Measurements from ENCODE around the gene ST3GAL3.
A peak's percentile ranks its signal among the peaks of the same experiment; 100 is the strongest.
"Not testable (repeated sequence)": the region's sequence is repeated elsewhere in the genome, so short reads cannot be mapped to it uniquely, and the experiment has no call there.

The ST3GAL3 gene

DNA sequence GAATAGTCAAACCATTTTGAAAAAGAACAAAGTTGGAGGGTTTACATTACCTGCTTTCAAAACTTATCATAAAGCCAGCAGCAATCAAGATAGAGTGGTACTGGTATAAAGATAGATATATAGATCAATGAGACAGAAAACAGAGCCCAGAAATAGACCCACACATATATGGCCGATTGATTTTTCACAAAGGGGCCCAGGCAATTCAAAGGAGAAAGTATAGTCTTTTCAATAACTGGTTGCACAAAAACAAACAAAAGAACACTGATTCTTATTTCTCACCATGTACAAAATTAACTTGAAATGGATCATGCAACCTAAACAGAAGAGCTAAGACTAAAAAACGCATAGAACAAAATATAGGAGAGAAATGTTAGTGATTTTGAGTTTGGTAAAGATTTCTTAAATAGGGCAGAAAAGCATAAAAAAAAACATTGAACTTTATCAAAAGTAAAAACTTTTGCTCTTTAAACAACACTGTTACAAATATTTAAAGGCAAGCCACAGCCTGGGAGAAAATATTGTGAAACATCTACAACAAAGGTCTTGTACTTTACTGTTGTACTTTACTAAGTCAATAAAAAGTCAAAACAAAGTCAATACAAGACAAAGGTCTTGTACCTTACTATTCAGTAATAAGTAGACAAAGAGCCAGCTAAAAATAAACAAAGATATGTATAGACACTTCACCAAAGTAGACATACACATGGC, 50.2 kb downstream of the ST3GAL3 start:
- DNase-seq, result no peak

DNA sequence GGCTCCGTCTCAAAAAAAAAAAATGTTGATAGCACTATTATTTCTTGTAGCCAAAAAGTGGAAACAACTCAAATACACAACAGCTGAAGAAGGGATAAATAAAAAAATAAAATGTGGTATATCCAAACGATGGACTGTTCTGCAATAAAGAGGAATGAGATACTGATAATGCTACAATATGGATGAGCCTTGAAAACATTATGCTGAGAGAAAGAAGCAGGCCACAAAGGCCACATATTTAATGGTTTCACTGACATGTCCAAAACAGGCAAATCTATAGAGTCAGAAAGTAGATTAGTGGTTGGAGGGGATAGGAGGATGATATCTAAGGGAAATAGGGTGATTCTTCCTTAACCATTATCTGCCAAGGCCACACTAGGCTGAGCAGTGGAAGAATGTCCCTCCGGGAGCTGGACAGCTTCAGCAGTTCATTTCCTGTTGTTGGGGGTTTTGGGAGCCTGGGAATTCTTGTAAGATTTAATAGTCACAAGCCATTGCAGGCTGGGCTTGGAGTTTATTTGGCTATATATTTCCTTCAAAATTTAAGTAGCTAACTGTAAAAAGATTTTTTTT, 53.5 kb downstream of the ST3GAL3 start:
- no peak for DNase-seq

- DNase-seq, result peak; percentile 5
Measured at GRCh38 chr1:43763497-43763973, 56.2 kb downstream of the ST3GAL3 start.

DNA sequence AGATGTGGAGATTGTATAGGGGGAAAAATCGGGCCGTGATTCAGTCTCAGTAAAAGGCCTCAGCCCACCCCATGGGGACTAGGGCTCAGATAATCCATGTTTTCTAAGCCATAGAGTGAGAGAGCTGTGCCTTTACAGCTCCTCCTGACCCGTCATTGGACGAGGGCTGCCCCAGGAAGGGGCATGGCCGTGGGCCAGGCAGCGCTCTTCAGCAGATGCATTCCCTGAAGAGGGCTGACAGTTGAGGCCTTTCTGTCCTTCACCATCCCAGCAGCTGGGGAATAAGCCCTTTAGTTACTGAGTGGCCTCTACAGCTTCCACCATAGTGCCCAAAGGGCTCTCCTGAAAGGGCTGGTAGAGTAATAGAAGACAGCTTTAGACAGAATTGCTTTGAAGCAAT, 57.2 kb downstream of the ST3GAL3 start:
- DNase-seq, result no peak

- no peak for DNase-seq
Measured at GRCh38 chr1:43766086-43766784, 58.9 kb downstream of the ST3GAL3 start.

DNA sequence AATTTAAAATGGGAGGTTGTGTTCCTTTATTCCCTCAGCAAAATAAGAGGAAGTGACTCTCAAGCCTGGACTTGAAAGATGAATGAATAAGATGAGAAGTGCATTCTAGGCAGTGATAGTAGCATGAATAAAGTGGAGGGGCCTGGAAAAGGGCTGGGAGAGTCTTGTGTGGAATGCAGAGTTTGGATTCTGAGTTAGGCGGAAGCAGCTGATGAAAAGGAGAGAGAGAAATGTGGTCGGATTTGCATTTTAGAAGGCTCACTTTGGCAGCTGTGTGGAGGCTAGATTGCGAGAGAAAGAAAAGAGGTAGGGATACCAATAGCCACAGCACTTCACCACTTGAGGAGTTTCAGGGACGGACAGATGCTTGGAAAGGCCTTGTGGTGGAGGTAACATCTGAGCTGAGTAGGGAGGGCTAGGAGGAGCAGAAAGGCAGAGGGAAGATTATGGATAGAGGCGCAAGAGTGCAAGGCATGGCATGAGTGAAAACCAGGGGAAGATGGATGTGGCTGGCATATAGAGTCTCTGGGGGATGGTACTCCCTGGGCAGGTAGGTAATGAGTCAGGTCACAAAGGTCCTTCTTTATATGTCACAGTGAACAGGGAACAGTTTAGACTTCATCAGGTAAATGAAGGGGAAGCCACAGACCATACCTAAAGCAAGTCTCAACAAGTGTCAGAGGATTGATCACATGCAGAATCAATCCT, 59.6 kb downstream of the ST3GAL3 start:
- no peak for DNase-seq

DNA sequence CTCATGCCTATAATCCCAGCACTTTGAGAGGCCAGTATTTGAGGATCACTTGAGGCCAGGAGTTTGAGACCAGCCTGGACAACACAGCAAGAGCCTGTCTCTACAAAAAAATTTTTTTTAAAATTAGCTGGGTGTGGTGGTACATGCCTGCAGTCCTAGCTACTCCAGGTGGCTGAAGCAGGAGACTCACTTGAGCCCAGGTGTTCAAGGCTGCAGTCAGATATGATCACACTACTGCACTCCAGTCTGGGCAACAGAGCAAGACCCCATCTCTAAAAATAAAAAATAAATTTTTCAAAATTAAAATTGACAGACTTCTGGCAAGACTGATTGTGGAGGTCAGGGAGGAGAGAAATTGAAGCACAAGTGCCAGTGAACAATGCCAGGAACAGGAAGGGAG, 60.8 kb downstream of the ST3GAL3 start:
- DNase-seq, result no peak

GRCh38 chr1:43769350-43769908, 62.1 kb downstream of the ST3GAL3 start:
- DNase-seq, result no peak

GRCh38 chr1:43770111-43770510, 62.8 kb downstream of the ST3GAL3 start:
- no peak for DNase-seq

DNA sequence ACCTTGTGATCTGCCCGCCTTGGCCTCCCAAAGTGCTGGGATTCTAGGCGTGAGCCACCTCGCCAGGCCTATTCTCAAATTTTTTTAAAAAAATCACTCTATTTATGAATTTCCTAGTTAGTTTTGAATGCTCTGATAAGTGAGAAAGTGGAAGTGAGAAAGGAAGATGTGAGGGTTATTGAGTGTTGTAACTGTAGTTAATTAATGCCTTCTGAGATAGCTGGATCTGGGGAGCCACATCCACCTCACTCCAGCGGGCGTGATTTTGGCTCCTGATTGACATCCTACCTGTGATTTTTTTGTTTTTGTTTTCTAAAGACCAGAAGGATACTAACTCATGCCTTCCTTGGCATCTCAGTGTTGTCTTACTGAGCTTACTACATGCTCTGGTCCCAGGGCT, 65.6 kb downstream of the ST3GAL3 start:
- DNase-seq, result no peak

- no peak for DNase-seq
Measured at GRCh38 chr1:43773821-43774220, 66.5 kb downstream of the ST3GAL3 start.

- DNase-seq, result no peak
Measured at GRCh38 chr1:43774359-43774758, 67.0 kb downstream of the ST3GAL3 start.

DNA sequence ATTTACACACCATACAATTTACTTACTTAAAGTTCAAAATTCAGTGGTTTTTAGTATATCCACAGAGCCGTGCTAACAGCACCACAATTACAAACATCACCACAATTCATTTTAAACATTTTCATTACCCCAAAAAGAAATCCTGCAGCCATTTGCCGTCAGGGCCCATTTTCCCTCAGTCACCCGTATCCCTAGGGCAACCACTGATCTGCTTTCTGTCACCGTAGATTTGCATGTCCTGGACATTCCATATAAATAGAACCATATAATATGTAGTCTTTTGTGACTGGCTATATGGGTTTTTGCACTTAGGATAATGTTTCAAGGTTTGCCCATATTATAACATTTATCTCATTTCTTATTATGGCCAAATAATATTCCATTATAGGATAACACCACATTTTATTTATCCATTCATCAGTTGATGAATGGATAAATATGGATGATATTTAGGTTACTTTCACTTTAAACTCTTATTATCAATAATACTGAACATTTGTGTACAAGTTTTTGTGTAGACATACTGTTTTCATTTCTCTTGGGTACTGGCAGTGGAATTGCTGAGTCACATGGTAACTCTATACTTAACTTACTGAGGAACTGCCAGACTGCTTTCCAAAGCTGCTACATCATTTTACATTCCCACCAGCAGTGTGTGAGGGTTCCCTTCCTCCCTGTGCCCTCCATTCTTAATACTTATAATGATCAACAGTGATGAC, 68.9 kb downstream of the ST3GAL3 start:
- no peak for DNase-seq

GRCh38 chr1:43777916-43778315, 70.6 kb downstream of the ST3GAL3 start:
- DNase-seq, result not testable (repeated sequence)

DNA sequence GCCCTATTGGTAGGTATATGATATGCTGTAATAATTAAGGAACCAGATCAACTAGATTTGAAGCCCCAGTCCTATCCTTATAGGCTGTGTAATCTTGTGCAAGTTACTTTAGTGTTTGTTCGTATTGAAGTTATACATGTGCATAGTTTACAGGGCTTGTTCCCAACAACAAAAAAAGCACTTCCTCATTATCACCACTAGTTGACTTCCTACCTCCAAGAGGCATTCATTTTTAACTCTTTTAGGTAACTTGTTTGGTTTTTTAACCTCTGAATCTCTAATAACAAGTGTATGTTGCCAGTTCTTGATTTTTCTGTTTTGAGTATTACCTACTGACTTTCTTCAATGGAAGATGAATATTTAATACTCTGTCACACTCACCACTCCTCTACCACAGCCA, 71.9 kb downstream of the ST3GAL3 start:
- DNase-seq, result no peak

DNA sequence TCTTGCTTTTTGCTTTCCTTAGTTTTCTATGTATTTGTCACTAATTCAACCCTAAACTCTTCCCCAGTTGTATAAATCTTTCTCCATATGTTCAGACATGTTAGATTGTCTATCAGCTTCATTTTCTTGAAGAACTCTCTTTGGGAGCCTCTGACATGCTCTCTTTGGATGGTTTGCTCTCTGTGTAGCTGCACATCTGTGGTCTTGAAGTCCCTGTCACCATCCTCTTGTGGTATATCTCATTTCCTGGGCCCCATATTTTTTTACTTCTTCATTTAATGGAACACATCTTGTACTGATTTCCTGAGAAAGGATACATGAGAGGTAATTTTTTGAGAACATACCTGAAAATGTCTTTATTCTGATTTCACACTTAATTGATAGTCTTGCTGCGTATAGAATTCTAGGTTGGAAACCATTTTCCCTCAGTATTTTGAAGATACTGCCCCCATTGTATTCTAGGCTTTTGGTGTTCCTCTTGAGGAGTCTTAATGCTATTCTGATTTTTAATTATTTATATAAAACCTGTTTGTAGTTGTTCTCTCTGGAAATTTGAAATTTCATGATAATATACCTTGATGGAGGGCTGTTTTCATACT, 72.6 kb downstream of the ST3GAL3 start:
- no peak for DNase-seq

DNA sequence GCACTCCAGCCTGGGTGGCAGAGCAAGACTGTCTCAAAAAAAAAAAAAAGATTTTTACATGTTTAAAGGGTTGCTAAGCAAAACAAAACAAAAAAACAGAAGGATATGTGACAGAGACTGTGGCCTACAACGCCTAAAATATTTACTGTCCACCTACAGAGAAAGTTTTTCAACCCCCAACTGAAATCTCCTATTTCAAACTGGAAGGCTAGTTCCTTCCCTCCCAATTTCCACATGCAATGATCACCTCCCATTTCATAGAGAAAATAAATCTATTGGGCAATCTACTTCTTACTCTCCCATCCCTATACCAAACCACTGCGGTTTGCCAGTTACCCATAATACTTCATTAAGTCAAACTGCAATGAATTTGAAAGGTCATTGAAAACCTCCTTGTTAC, 74.2 kb downstream of the ST3GAL3 start:
- DNase-seq, result no peak

GRCh38 chr1:43783096-43783670, 75.8 kb downstream of the ST3GAL3 start:
- no peak for DNase-seq

- DNase-seq, result no peak
Measured at GRCh38 chr1:43783671-43784205, 76.4 kb downstream of the ST3GAL3 start.

GRCh38 chr1:43786201-43786958, 79.0 kb downstream of the ST3GAL3 start:
- DNase-seq, result no peak

- DNase-seq, result no peak
Measured at GRCh38 chr1:43786960-43787359, 79.6 kb downstream of the ST3GAL3 start.
